GM18505 (cell line): ENCODE measurements around the gene RER1.
A peak's percentile ranks its signal among the peaks of the same experiment; 100 is the strongest.

Source experiments
- ATAC-seq: cut with Tn5 transposase; IDR thresholded peaks from one replicate; pipeline ENCODE4 v1.9.1; 2021; ENCODE audit not compliant: unreplicated experiment
- POLR2A ChIP-seq: IDR thresholded peaks from 4 replicates; pipeline ENCODE4 v1.6.1; 2011; ENCODE audit warnings: borderline replicate concordance; ENCODE audit not compliant: insufficient read depth, insufficient read length; ENCODE audit errors: extremely low read depth

The RER1 gene, protein sequence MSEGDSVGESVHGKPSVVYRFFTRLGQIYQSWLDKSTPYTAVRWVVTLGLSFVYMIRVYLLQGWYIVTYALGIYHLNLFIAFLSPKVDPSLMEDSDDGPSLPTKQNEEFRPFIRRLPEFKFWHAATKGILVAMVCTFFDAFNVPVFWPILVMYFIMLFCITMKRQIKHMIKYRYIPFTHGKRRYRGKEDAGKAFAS

DNA sequence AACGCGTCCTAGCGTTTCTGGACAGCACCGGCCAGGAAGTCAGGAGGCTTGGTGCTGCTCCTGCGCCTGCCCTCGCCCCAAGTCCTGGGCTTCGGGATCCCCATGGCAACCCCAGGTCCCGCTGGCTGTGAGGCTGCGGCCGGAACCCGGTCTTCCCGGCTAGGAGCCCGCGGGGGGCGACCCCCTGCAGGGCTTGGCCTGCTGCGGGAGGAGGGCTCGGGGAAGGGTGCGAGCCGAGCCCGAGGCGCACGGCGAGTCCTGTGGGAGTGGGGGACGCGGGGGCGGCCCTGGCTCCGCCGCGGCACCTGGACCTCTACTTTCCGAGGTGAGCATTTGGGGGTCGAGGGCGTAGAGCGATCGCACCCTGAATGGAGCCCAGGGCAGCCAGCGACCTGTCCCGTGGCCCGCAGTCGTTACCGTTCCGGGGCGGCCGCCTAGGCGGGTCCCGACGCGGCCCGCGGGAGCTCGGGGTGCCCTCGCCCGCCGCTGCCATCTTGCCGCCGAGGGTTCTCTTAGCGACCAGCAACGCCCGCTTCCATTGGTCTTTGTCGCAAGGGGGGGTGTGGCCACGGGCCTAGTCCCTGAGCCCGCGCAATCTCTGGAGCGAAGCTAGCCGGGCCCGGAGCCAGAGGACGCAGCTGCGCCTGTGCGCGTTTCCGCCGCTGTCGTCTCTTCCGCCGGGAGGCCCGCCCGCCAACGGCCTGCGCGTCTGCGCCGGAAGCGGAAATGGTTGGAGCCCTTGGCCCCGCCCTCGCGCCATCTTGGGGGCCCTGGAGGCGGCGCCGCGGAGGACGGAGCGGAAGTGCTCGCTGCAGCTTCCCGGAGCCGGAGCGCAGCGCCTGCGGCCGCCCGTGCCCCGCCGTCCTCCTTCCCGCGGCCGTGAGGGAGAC is at the start of gene RER1, which contains the start of gene MORN1:
RER1 (plus strand) TSS at position 801 of the 890 bp plus-strand sequence. CDS start 3,950 bp downstream, outside the sequence.
MORN1 (minus strand) TSS at position 514 of the 890 bp plus-strand sequence; CDS start at position 493, 21 bp downstream.
- peak; percentile 83 for ATAC-seq
- TF ChIP-seq POLR2A = peak; percentile 92

DNA sequence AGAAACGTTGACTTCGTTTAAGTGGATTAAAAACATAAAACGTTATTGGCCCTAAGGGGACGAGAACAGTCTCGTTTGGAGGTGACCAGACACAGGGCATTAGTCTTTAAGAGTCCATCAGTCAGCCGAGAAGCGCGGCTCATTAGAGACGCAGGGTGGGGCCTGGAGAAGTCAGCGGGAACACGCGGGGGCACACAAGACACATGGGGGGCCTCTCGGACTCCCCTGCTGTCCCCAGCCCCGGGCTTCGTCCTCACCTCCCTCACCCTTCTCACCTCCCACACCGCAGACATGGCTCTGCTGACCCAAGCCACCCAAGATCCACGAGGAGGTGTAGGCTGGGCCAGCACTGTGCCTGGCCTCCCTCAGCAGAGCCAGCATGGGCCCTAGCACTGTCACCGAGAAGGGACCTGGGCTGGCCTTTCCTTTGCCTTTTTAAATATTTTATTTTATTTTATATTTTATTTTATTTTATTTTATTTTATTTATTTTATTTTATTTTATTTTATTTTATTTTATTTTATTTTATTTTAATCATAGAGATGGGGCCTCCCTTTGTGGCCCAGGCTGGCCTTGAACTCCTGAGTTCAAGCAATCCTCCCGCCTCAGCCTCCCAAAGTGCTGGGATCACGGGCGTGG is 49.1 kb upstream of the RER1 start:
- TF ChIP-seq POLR2A = no peak
- no peak for ATAC-seq

DNA sequence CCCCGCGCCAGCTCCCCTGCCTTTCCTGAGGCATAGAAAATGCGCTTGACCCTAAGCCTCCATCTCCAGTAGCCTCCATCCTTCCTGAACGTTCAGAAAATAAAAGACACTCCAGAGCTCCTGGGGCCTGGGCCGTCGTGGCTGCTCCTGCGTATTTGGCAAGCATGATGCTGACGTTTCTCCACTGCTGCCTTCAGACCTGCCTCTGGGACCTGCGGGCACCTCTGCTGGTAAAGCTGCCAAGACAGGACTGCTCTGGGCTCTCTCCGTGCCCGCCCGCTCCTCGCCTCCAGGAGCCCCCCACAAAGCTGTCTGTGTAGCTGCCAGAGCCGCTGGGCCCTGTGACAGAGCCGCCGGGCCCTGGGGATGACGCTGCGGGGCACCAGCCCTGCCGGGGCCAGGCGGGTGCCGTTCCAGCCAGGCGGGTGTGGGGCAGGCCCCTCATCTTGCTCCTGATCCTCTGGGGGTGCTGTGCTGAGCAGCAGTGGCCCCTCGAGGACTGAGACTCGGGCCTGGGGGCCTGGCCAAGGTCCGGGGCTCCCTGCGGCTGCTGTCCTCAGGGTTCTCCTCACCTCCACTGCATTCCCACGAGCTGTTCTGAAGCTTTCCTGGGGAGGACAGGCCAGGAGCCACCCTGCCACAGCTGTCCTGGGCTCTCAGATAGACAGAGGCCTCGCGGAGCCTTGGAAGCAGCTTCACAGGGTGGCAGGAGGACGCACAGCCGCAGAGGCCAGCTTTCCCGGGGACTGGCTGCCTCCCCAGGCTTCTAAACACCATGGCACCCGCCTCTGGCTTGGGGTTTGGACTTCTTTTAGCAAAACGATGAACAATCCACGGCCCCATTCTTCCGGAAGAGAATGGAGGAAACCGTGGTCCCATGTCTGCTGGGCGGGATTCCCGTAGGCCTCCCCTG is 48.4 kb upstream of the RER1 start:
- ATAC-seq = no peak
- TF ChIP-seq POLR2A = no peak

DNA sequence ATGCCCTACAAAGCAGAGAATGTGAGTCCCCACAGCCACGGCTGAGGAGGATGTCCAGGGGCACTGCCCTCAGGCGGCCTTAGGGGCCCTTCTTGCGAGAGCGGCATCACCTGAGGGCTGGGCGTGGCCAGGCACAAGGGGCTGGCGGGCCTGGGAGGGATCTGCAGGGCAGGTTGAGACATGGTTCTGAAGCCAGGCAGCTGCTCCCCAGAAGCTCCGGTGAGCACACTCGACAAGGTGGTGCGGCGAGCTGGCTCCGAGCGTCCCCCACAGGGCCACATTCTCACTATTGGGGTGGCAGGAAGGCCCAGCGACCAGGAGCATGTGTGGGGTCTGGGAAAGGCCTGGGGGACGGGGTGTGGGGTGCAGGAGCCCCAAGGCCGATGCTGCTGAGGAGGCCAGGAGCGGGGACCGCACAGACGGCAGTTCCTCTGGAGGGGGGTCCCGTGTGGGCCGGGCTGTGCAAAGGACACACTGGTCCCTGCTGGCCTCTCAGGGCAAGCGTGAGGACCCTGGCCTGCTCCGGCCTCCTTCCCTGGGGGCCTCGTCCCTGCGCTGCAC is 47.4 kb upstream of the RER1 start:
- ATAC-seq = no peak
- no peak for TF ChIP-seq POLR2A

DNA sequence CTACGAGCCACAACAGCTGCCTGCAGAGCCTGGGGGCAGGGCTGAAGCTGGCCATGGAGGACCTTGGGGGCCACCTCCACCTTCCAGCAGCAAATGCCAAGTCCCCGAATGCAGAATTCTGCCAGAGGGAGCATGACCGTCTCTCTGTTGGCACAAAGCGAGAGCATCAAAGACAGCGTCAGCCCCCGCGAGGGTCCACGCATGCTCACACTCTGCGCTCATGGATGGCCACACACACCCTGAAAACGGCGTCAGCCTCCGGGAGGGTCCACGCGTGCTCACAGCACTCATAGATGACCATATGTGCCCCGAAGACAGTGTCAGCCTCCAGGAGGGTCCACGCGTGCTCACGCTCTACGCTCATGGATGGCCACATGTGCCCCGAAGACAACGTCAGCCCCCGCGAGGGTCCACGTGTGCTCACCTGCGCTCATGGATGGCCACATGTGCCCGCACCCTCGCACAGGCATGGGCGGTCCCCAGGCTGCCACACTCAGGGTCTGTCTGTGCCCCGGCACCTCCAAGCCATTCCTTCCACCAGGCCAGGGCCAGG is 46.8 kb upstream of the RER1 start:
- no peak for ATAC-seq
- no peak for TF ChIP-seq POLR2A

DNA sequence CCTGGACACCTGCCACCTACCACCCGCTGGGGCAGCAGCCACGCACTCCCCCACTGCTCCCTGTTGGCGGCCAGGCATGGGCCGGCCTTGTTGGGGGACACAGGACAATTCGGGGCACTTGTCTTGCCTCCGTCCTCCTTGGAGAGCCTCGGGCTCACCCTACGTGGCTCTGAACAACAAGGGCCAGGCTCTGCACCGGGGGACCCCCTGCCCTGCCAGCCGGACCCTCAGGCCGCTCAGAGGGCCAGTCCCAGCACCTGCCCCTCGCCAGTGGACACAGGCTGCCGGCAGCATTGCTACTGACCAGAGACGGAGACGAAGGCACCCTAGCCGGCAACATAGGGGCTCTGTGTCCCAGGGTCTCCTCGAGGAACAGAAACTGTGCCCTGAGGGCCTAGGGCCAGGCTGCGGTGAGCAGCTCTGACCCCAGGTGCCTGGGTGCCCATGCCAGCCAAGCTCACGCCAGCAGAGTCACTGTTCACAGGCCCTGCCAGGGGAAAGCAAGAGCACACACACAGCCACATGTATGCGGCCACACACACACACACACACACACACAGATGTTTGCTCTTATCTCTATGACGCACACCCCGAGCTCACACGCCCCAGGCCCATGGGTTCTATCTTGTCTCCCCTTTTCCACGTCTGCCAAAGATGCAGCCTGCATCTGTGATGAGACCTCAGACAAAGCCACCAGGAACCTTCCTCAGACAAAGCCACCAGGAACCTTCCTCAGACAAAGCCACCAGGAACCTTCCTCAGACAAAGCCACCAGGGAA is 46.2 kb upstream of the RER1 start:
- no peak for TF ChIP-seq POLR2A
- ATAC-seq = no peak

DNA sequence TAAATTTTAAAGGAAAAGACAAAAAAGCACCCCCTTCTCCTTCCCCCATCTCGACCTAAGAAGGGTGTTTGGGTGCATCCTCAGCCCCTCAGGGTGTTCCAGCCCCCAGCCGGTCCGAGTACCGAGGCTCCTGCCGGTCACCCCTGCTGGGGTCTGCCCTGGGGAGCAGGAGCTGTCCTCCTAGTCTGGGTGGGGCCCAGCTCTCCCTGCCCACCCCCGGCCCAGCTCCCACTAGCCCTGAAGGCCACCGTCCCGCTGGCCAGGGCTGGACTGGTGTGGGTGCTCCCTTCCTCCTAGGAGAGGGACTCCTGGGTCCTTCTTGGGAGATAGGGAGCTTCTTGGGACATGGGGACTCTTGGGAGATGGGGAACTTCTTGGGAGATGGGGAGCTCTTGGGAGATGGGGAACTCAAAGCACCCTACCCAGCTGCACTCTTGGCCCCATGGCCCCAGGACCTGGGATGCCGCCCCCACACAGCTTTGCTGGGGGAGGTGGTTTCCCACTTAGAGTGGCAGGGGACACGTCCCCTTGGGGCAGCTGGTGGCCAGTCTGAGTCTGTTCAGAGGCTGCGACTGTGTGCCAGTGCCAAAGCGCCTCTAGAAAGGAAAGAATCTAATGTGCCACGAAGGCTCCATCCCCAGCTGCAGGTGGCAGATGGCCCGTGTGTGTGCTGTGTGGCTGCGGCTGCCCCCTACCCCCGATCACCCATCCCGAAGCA is 44.8 kb upstream of the RER1 start:
- TF ChIP-seq POLR2A = no peak
- ATAC-seq = no peak

DNA sequence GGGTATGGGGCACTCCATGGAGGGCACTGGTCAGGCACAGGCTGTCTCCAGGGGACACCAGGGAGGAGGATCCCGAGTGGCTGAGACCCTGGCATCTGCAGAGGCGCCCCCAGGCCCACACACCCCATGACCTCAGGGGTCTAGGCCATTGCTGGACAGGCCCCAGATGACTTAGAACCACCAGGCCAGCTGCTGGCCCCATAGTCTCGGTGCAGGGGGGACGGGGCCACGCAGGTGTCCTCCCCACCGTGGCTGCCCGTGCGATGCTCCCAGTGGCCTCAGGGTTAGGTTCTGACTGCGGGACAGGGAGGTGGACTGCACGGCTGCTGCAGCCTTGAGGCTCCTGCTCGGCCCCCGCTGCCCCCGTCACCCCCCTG is 44.2 kb upstream of the RER1 start:
- no peak for ATAC-seq
- no peak for TF ChIP-seq POLR2A

DNA sequence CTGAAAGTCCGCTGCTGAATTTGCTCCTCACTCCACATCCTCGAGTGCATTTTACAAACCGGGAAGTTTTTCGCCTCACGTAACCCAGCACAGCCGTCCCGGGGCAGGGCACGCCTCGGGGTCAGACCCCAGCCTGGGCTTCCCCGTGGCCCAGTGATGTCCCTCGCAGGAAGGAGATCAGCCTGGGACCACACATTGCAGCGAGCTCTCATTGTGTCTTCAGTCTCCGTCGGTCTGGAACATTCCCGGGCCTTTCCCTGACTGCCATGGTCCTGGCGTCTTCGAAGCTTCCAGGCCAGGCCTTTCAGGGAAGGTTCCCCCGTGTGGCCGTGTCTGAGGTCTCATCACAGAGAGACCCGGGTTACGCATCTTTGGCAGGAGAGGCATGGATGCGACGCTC is 43.7 kb upstream of the RER1 start:
- ATAC-seq = no peak
- TF ChIP-seq POLR2A = no peak

DNA sequence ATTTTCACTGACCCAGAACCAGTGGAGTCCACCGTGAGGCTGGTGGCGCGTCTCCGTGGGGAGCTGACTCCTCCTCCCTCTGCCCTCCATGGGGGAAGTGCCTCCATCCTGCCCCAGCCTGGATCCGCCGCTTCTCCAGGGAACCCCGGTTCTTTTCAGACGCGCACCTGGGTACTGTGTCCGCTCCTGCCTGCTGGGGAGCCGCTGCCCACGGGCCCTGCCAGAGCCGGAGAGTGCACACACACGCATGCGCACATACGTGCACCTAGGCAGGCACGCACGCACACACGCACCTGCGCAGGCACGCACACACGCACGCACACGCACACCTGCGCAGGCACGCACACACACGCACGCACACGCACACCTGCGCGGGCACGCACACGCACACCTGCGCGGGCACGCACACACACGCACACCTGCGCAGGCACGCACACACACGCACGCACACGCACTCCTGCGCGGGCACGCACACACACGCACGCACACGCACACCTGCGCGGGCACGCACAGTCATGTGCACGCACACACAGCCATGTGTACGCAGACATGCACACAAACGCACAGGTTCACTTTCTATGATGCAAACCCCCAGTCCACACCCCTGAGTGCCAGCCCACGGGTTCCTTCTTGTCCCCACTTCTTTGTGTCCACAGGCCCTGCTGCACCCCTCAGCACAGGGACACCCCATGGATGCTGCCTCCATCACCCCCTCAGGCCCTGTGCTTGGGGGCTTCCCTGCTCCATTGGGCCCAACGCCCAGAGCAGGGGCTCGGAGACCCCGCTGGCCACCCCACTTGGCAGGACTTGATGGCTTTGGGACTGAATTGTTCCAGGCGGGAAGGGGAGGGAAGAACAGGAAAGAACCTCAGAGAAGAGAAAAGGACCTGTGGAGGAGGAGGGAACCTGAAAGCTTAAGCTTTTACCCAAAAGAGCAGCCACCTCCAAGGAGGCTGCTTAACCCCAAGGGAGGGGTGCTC is 43.0 kb upstream of the RER1 start:
- no peak for ATAC-seq
- TF ChIP-seq POLR2A = no peak
